GM13977 (cell line): ENCODE measurements around the gene MAGI2.

ENCODE experiments used
- DNase-seq: peaks from one replicate; pipeline ENCODE4 v3.0.0; 2012; ENCODE audit warnings: low spot score
- CTCF ChIP-seq: IDR thresholded peaks from 2 replicates; pipeline ENCODE4 v1.5.1; 2012; ENCODE audit warnings: mild to moderate bottlenecking, control low read depth; ENCODE audit not compliant: insufficient read depth; ENCODE audit errors: extremely low read depth, missing control alignments
- in situ Hi-C: fragments of 300-500 bp; cut with MboI; formaldehyde crosslinking; loops from one replicate; pipeline ENCODE4 v1.12.0; 2022; ENCODE audit warnings: low sequenced_read_pairs, low pct_unique_long_range_greater_than_20kb, mixed read lengths, inconsistent platforms; ENCODE audit not compliant: unreplicated experiment

The MAGI2 gene

GRCh38 chr7:78111386-78111785 is 1342.1 kb downstream of the MAGI2 start:
- in situ Hi-C loops, result no loop called here
- no peak for DNase-seq
- TF ChIP-seq CTCF, result no peak

- DNase-seq, result no peak
- TF ChIP-seq CTCF, result no peak
- in situ Hi-C loops, result no loop called here
Observed at GRCh38 chr7:78103475-78103874, 1350.0 kb downstream of the MAGI2 start.

- DNase-seq, result no peak
- no peak for TF ChIP-seq CTCF
- in situ Hi-C loops, result no loop called here
Observed at GRCh38 chr7:78101076-78101475, 1352.4 kb downstream of the MAGI2 start.

GRCh38 chr7:78099715-78100394 is 1353.6 kb downstream of the MAGI2 start:
- in situ Hi-C loops, result no loop called here
- no peak for DNase-seq

GRCh38 chr7:78095549-78095948 is 1357.9 kb downstream of the MAGI2 start:
- TF ChIP-seq CTCF, result no peak
- no peak for DNase-seq
- in situ Hi-C loops, result no loop called here

More at GRCh38 chr7:78099715-78100394, 1353.6 kb downstream of the MAGI2 start:
- TF ChIP-seq CTCF, result no peak

GRCh38 chr7:78092331-78092730 is 1361.1 kb downstream of the MAGI2 start:
- no peak for TF ChIP-seq CTCF
- in situ Hi-C loops, result no loop called here
- no peak for DNase-seq
